ENCODE results near the gene PCDHGB2.
"Not testable (repeated sequence)": the region's sequence is repeated elsewhere in the genome, so short reads cannot be mapped to it uniquely, and the experiment has no call there.

PCDHGB2 gene

GRCh38 chr5:141393267-141393666 lies 33.5 kb downstream of the PCDHGB2 start:
- H3K36me3 Mint-ChIP-seq (ENCODE audit: low read depth) = peaks cover 78% of the 10 kb centered on the region
- H3K9me3 Mint-ChIP-seq = peaks cover 94% of the 10 kb centered on the region
- no peak overlapping the region for H3K27ac Mint-ChIP-seq
- H3K4me1 Mint-ChIP-seq = no peaks in the 10 kb centered on the region
- no peak for TF ChIP-seq CTCF (IDR thresholded peaks at IDR 0.05)
- H3K27me3 Mint-ChIP-seq (ENCODE audit: low read depth, poor library complexity) = peaks cover 3% of the 10 kb centered on the region
- no peak for DNase-seq
- H3K4me3 Mint-ChIP-seq = no peak overlapping the region

GRCh38 chr5:141394401-141395187 lies 34.8 kb downstream of the PCDHGB2 start:
- H3K27ac Mint-ChIP-seq; H3K4me1 Mint-ChIP-seq; H3K4me3 Mint-ChIP-seq; H3K27me3 Mint-ChIP-seq (ENCODE audit: low read depth, poor library complexity); DNase-seq: not testable (repeated sequence)
- H3K9me3 Mint-ChIP-seq = peaks cover 94% of the 10 kb centered on the region
- H3K36me3 Mint-ChIP-seq (ENCODE audit: low read depth) = peaks cover 76% of the 10 kb centered on the region

GRCh38 chr5:141397756-141398551 lies 38.2 kb downstream of the PCDHGB2 start, which contains the start of gene PCDHGB5:
TSS of gene PCDHGB5 (plus strand) at chr5:141397947. CDS start at chr5:141398128, 181 bp downstream.
- not testable (repeated sequence) for H3K4me1 Mint-ChIP-seq; H3K27ac Mint-ChIP-seq; H3K4me3 Mint-ChIP-seq; H3K27me3 Mint-ChIP-seq (ENCODE audit: low read depth, poor library complexity); DNase-seq
- peaks cover 88% of the 10 kb centered on the region for H3K9me3 Mint-ChIP-seq
- peaks cover 70% of the 10 kb centered on the region for H3K36me3 Mint-ChIP-seq (ENCODE audit: low read depth)

- Mint-ChIP-seq H3K4me1 (no peaks in the 10 kb centered on the region), H3K36me3 (ENCODE audit: low read depth) (peaks cover 66% of the 10 kb centered on the region)
- no peak for TF ChIP-seq CTCF (IDR thresholded peaks at IDR 0.05)
These were observed 38.8 kb downstream of the PCDHGB2 start for GRCh38 chr5:141398608-141399007.

GRCh38 chr5:141399555-141400258 lies 39.9 kb downstream of the PCDHGB2 start:
- peaks cover 87% of the 10 kb centered on the region for H3K9me3 Mint-ChIP-seq
- no peak for DNase-seq
- H3K4me3 Mint-ChIP-seq = peak overlapping the region; percentile 17
- no peak overlapping the region for H3K27ac Mint-ChIP-seq
- no peaks in the 10 kb centered on the region for H3K4me1 Mint-ChIP-seq
- H3K36me3 Mint-ChIP-seq (ENCODE audit: low read depth) = peaks cover 66% of the 10 kb centered on the region
- peaks cover 5% of the 10 kb centered on the region for H3K27me3 Mint-ChIP-seq (ENCODE audit: low read depth, poor library complexity)
- TF ChIP-seq CTCF (IDR thresholded peaks at IDR 0.05) = no peak

More at GRCh38 chr5:141398608-141399007, 38.8 kb downstream of the PCDHGB2 start:
- Mint-ChIP-seq H3K27me3 (ENCODE audit: low read depth, poor library complexity) (peaks cover 5% of the 10 kb centered on the region), H3K27ac (no peak overlapping the region), H3K9me3 (peaks cover 88% of the 10 kb centered on the region), H3K4me3 (no peak overlapping the region)
- no peak for DNase-seq

- H3K36me3 Mint-ChIP-seq (ENCODE audit: low read depth) = peaks cover 70% of the 10 kb centered on the region
- H3K4me3 Mint-ChIP-seq = no peak within 1 kb of the TSS
- no peak for DNase-seq
- TF ChIP-seq CTCF (IDR thresholded peaks at IDR 0.05) = no peak
- peaks cover 89% of the 10 kb centered on the region for H3K9me3 Mint-ChIP-seq
- peaks cover 5% of the 10 kb centered on the region for H3K27me3 Mint-ChIP-seq (ENCODE audit: low read depth, poor library complexity)
- no peak within 1 kb of the TSS for H3K27ac Mint-ChIP-seq
- no peaks in the 10 kb centered on the region for H3K4me1 Mint-ChIP-seq
These were observed 42.9 kb downstream of the PCDHGB2 start, which contains the start of gene PCDHGA9 for GRCh38 chr5:141402553-141403243. TSS of gene PCDHGA9 (plus strand) at chr5:141402778. CDS start at chr5:141402953, 175 bp downstream.

Measured in nephron progenitor cell (in vitro differentiated cells).